HG03565 (cell line): ENCODE data around the gene OLA1.

Experiments used
- ATAC-seq: cut with Tn5 transposase; IDR thresholded peaks from one replicate; pipeline ENCODE4 v1.9.1; 2021; ENCODE audit warnings: mild to moderate bottlenecking, moderate library complexity; ENCODE audit not compliant: unreplicated experiment

The OLA1 gene

DNA sequence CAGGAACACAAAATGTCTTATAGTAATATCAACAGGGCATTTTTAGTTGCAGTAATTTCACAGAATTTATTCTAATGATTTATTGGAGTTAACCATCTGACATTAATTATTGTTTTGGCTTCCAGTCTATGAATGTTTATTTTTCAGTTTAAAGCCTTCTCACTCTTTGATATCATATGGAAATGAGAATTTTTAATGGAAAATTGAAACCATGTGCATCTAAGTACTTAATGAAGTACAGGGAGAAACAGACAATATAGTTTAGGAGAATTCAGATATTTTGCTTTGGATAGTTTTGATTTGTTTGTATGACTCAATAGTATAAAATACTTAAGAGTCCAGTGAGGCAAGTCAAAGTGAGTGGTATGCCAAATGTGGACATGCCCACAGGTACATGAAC lies 126.1 kb downstream of the OLA1 start:
- ATAC-seq = no peak

DNA sequence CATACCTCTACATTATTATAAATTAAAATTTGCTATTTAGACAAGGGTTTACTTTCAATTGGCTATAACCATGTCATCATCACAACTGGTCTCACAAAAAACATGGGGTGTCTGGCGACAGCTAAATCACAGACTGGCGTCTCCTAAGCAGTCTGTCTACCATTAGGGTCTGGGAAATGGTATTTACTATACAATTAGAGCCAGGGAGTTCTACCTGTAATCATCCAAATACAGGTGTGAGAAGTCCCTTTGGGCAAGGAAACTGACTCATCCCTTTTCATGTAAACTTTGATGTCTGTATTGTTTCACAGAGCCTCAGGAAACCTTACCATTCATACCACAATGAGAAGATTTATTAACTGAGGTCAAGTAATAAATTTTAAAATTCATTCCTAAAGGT lies 126.7 kb downstream of the OLA1 start:
- no peak for ATAC-seq

DNA sequence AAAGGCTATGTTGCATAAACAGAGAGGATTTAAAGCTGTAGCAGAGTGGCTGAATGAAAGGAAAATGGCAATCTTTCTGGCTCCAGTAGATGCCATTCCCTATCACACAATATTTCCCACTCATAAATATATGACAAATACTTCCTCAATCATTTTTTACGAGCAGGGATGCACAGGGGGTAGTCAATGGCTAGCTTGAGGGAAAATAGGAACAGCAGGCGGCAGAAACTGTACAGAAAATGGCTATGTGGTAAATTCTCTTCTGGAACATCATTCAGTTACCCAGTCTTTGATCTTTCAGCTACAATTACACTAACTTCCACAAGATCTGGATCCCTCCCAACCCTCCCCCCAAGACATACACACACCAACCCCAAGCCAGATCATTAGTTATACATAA lies 127.2 kb downstream of the OLA1 start:
- no peak for ATAC-seq

DNA sequence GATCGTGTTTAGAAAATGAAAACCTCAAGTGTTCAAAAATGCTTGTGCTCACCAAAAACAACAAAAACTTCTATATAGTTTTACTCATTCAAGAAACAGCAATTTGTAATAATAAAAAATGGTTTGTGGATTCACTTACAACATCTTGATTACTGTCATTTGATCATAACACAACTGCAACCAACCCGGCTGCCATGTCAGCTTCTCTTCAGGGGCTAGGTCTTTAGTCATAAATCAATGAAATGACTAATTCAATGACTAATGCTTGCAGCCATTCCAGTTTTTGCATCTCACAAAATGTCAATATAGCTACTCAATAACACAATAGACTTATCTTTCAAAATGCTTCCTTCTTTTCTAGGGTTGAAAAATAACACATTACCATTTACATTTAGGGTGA lies 128.0 kb downstream of the OLA1 start:
- no peak for ATAC-seq

DNA sequence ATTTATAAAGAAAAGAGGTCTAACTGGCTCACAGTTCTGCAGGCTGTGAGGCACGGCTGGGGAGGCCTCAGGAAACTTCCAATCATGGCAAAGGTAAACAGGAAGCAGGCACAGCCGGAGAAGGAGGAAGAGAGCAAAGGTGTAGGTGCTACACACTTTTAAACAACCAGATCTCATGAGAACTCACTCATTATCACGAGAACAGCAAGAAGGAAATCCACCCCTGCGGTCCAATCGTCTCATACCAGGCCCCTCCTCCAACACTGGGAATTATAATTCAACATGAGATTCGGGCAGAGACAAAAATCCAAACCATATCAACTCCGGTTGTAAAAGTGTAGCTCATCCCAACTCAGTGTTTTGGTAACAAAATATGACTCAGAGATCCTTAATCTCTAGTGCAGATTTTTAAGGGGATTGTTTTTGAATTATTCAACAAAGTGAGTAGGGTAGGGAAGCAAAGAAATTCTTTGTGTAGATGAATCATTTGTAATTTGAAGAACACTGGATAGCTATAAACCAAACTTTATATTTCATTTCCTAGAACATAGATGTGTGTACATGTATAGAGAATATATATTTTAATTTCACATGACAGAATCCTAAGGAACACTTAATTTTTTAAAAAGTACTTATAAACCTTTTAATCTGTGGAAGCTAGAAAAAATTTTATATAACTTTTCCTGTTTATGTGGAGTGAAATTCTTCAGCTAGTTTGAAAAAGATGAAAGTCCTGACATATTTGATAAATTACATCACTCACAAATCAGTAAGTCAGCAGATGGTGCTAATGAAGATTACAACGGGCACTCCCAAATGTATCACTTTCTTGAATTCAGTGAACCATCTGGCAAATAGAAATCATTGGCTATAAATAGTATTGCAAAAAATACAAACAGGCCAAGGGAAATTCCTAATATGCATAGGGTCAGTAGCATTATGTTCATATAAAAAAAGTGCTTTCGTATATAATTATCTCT lies 130.1 kb downstream of the OLA1 start:
- no peak for ATAC-seq

DNA sequence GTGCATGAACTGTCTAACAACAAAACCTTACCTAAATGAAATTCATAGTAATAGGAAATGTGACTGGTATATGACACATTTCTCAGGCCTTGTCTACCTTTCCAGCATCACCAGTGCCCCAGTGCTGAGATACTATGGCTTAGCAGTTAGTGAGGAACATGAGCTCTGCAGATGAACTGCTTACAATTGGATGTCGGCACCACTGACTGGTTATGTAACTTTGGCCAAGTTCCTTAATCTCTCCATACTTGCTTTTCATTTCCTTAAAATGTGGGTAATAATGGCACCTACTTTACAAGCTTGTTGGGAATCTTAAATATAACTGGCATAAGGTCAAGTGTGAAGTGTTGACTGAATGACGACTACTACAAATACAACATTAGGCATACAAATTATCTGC lies 136.3 kb downstream of the OLA1 start:
- no peak for ATAC-seq

DNA sequence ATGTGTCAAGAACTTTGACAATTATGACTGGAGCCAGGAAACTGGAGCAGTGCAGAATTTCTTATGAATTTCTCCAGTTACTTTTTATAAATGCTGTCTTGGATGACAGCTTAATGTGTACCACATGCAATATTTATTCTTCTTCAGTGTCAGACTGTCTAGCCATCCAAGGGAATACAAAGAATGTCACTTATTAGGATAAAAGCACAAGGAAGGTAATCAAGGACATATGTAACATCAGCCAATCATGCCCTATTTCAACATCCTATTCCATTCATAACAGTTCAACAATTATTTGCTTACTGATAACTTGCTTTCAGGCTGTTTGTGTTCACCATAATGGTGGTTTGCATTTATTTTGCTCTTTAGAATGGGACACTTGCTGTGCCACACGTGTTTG lies 139.8 kb downstream of the OLA1 start:
- ATAC-seq = no peak

DNA sequence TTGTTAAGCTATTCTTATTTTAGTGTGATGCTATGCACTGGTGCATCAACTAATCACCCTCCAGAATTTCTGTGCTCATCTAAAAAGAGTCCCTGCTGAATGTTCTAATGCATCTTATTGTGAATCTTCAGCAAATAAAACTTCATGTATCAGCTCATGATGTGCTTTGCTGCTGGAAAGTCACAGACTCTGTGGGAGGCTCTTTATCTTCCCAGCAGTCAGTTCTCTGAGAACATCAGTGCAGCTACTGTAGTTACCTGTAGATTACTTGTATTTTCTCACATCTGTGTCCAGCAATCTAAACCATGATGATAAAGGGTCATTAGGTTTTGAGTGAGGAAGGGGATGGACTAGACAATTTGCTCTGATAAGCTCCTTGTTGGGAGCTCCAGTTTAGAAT lies 141.6 kb downstream of the OLA1 start:
- no peak for ATAC-seq

DNA sequence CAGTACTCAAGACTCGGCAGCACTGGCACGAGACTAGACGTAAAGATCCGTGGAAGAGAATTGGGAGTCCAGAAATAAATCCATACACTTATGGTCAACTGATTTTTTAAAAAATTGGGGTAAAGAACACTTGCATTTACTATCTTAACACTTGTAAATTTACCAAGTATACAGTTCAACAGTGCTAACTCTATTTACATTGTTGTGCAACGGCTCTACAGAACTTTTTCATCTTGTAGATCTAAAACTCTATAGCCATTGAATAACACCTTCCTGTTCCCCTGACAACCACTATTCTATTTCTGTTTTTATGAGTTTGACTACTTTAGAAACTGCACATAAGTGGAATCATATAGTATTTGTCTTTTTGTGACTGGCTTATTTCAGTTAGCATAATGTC lies 153.8 kb downstream of the OLA1 start:
- ATAC-seq = no peak

DNA sequence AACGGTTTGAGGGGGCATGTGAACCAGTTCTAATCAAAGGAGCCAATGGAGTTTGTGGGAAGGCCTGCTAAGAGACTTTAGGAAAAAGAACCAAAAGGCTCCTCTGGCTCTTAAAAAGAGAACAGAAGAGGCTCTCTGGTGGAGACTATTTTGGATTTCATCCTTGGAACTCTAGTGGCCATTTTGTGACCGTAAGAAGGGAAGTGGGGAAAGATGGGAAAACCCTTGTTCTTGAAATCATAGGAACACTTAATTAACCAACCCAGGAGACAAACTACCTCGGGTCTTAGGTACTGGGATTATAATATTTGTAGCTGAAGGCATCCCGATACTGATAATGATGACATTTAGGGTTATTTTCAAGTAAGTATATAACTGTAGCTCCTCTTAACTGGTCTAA lies 157.9 kb downstream of the OLA1 start:
- ATAC-seq = no peak

DNA sequence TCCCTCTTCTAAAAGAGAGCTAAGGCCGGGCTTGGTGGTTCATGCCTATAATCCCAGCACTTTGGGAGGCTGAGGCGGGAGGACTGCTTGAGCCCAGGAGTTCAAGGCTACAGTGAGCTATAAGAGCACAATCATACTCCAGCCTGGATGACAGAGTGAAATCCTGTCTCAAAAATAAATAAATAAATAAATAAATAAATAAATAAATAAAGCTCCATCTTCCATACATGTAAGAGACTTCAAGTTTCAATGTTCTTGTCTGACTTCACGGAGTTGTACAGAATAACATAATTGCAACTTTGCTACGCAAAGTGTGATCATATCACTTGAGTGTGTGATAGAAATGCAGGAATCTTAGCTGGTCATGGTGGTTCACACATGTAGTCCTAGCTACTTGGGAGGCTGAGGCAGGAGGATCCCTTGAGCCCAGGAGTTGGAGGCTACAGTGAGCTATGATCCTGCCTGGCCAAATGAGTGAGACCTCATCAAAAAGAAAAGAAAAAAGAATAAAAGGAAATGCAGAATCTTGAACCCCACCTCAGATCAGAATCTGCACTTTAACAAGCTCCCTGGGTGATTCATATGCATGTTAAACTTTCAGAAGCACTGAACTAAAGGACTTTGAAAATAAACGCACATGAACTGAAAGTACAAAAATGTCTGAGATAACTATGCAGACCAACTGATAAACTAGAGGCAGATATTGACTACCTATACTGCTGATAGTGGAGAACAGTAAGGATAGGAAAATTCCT lies 159.4 kb downstream of the OLA1 start:
- no peak for ATAC-seq

DNA sequence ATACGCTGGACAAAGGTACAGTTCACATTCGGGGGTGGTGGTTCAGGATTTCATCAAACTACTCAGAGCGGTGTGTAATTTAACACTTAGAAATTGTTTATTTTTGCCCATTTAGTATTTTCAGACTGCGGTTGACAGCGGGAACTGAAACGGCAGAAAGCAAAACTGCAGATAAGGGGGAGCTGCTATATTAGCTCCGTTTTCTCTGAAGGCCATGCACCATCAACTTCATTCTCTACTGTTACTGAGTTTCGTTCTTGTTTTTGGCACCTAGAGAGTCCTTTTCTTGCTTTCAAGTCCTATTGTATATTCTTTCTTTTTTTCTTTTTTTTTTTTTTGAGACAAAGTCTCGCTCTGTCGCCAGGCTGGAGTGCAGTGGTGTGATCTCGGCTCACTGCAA lies 161.6 kb downstream of the OLA1 start:
- ATAC-seq = no peak

DNA sequence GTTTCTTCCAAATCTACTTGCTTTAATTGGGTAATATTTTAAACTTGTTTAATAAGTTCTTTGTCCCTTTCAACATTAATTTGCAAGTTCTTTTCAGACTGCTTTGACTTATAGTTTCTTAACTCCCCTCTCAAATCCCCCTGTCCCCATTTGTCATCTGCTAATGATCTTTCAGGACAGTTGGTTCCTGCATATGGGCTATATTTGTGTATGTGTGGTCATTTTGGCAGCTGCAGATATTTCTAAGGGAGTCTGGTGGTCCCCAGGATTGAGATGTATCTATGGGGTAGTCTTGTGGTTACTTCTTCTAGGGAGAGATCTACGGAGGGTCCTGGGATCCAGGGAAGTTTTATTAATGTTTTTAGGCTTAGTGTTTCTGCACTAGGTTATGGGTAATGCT lies 162.6 kb downstream of the OLA1 start:
- no peak for ATAC-seq

DNA sequence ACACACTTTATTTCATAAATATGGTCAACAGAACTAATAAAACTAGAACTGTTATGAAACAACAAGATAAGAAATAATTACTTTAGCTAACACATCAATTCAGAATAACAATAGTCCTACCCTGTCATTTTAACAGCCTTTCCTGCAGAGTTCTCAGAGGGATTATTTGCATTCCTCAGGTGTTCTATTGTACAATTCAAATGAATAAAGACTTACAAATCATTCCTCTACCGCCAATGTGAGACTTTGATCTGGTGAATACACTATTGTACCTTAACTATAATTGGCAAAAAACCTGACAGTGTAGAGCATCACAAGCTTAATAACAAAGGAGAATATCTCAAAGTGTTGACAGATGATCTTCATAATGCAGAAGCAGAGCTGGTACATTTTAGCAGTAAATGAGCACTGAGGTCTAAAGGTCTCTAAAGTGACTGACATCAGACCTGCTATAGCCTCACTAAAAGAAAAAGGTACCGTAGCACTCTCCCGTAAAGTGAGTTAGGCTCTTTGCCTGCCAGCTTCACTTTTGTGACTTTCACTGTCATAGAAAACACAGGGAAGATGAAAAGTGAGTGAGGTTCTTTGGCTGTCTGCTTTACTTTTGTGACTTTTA lies 164.4 kb downstream of the OLA1 start:
- ATAC-seq = no peak

DNA sequence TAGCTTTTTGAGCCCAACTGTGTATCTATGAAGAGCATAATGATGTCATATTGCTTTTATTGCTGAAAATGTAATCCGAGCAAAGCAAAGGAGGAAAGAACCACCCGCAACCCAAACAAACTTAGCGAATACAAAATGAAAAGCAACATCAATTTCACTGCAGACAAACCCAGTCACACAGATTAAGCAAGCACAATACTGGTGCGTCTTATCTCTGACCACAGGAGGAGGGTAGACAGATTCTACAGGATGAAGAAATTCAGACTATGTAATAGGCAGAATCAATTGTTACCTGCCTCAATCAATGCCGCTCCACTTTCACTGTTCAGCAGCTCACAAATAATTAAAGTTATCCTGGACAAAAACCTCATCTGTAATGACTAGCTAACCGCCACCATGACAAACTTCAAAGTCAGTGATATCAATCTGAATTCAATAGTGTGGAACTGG lies 167.6 kb downstream of the OLA1 start:
- no peak for ATAC-seq

DNA sequence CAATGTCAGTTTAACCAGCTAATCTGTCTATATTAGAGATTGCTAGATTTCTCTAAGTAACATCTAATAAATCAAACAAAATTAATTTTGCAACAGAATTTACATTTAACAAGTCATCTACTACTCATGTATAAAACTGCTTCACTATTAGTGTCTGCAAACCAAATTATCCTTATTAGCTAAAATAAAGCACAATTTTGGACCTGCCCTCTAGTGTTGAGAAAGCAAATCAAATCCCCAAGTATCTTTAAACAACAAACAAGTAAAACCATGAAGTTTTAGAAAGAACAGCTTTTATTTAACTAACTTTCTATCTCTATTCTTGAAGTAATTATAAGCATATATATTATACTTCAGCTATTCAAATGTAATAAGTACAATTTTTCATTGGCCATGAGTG lies 170.1 kb downstream of the OLA1 start:
- ATAC-seq = no peak

DNA sequence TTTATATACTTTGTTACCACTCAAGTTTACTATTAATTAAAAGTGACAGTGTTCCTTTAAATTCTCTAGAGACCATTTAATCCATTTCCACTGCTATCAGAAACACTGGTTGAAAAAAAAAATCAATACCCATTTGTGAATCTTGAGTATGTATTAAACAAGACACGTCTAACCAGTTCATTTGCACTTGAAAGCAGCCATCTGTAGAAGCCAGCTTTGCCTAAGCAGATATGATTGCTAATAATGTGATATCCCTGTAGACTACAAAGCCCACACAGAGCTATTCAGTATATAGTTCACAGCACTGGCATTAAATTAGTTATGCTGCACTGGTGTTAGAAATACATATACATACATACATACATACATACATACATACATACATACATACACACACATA lies 171.4 kb downstream of the OLA1 start:
- ATAC-seq = no peak

DNA sequence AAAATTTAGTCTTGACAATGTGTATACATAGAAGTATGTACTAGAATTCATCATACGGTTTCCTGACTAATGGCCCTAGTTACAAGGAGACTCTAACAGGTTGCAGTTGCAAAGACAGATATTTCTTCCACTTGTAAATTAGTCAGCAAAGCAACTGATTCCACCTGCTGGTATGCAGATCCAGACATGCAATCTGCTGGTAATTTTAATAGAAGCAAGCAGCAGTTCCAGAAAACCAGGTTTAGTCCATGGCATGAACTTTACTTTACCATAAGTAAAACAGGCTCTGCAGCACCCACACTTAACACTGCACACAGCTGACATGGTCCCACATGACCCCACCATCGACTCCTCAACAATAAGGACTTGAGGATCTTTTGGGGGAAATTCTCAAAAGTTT lies 172.3 kb downstream of the OLA1 start:
- no peak for ATAC-seq

DNA sequence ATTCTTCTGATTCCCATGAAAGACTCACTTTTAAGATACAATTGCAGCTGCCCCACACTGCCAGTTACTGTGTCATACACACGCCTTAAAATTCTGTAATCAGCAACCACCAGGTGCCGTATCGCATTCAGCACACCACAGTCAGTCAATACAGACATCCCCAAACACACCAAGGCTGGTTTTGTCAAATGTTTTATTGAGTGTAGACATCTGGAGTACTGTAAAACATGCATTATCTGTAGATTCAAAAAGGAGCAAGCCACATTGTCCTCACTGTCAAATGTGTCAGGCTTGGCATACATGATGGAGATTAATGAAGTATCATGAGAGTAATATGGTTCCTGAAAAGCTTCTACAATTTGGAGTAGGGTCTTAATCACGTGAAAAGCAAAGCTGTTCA lies 173.5 kb downstream of the OLA1 start:
- ATAC-seq = no peak

DNA sequence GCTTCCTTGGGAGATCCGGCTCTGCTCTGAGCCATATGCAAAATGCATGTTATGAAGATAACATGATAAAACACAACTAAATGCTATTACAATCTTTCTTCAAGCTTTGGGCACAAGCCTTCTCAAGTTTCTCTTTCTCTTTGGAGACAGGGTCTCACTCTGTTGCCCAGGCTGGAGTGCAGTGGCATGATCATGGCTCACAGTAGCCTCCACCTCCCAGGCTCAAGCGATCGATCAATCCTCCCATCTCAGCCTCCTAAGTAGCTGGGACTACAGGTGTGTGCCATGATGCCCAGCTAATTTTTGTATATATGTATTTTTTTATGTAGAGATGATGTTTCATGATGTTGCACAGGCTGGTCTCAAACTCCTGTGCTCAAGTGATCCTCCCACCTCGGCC lies 175.5 kb downstream of the OLA1 start:
- ATAC-seq = no peak

DNA sequence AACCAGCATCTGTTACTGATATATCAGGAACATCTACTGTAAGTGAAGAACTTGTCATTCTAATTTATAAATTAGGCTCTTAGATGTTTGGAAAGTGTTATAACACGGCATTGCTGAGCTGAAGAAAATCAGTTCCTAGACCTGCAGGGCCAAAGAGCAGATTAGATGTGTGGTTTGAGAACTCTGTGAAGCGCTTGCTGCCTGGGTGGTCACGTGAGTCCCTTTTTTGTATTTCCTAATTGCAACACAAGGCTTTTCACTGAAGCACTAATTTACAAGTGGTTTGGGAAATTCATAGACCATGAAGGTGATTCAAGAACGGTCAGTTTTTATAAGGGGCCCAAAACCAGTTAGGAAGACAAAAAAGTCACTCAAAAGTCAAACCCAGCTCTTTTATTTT lies 176.3 kb downstream of the OLA1 start:
- no peak for ATAC-seq

DNA sequence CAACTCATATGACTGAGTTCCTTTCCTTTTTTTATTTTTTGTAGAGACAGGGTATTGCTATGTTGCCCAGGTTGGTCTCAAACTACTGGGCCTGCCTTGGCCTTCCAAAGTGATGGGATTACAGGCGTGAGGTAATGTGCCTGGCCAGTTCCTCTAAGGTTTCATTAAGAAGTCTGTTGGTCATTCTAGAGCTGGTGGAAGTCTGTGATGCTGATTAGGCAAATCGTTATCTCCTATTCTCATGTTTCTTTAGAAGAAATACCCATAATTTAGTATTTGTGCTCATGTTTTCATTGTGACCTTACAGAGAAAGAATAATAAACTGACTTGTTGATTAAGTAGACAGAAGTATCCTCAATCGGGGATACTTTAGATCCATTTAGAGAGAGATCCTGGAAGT lies 177.0 kb downstream of the OLA1 start:
- no peak for ATAC-seq
